Mammary epithelial cell (primary cell): ENCODE results near the gene IQGAP2.

Experiments
- CTCF ChIP-seq, 2 donors: IDR thresholded peaks in 1 of 2; conservative IDR thresholded peaks in 1 of 2; 2 replicates each; pipeline ENCODE4 v1.5.1; 2011 to 2012; ENCODE audit warnings: inconsistent platforms in 2 of 2, low read length in 2 of 2, mild to moderate bottlenecking in 2 of 2, control low read depth in 1 of 2, low read depth in 1 of 2; ENCODE audit not compliant: insufficient read depth in 1 of 2; ENCODE audit errors: extremely low read depth in 1 of 2
- EZH2 ChIP-seq: IDR thresholded peaks from 2 replicates; pipeline ENCODE4 v1.6.1; 2012; ENCODE audit warnings: low read length, inconsistent platforms, borderline replicate concordance

- TF ChIP-seq CTCF (conservative IDR thresholded peaks at IDR 0.05 in 1 of 2, IDR thresholded peaks at IDR 0.05 in 1 of 2; ENCODE audit: extremely low read depth in 1 of 2, insufficient read depth in 1 of 2, low read depth in 1 of 2, low read length in 2 of 2): peak; percentile 83 to 86
- no peak for TF ChIP-seq EZH2
Measured at GRCh38 chr5:76641514-76642120, 238.5 kb downstream of the IQGAP2 start.
